GM21825 (cell line): ENCODE measurements around the gene NKAIN1.

Experiments
- ATAC-seq: cut with Tn5 transposase; IDR thresholded peaks from one replicate; pipeline ENCODE4 v1.9.1; 2021; ENCODE audit warnings: mild to moderate bottlenecking, moderate library complexity; ENCODE audit not compliant: unreplicated experiment

Gene NKAIN1

GRCh38 chr1:31234123-31234708 is 5.5 kb downstream of the NKAIN1 start:
- ATAC-seq, result no peak

GRCh38 chr1:31232689-31233088 is 7.0 kb downstream of the NKAIN1 start:
- ATAC-seq, result no peak

- ATAC-seq, result no peak
Observed at GRCh38 chr1:31231802-31232201, 7.9 kb downstream of the NKAIN1 start.

GRCh38 chr1:31230378-31230777 is 9.3 kb downstream of the NKAIN1 start:
- no peak for ATAC-seq

- ATAC-seq, result no peak
Observed at GRCh38 chr1:31228986-31229385, 10.7 kb downstream of the NKAIN1 start.

- ATAC-seq, result no peak
Observed at GRCh38 chr1:31227891-31228568, 11.7 kb downstream of the NKAIN1 start.

- no peak for ATAC-seq
Observed at GRCh38 chr1:31224068-31224467, 15.6 kb downstream of the NKAIN1 start.

- no peak for ATAC-seq
Observed at GRCh38 chr1:31222176-31222575, 17.5 kb downstream of the NKAIN1 start.

GRCh38 chr1:31221072-31221471 is 18.6 kb downstream of the NKAIN1 start:
- no peak for ATAC-seq

GRCh38 chr1:31219489-31219888 is 20.2 kb downstream of the NKAIN1 start:
- no peak for ATAC-seq

GRCh38 chr1:31218705-31219104 is 21.0 kb downstream of the NKAIN1 start:
- no peak for ATAC-seq

GRCh38 chr1:31216016-31216415 is 23.7 kb downstream of the NKAIN1 start:
- no peak for ATAC-seq

- ATAC-seq, result no peak
Observed at GRCh38 chr1:31215065-31215570, 24.6 kb downstream of the NKAIN1 start.

GRCh38 chr1:31214316-31215064 is 25.2 kb downstream of the NKAIN1 start:
- no peak for ATAC-seq

GRCh38 chr1:31208361-31208945 is 31.2 kb downstream of the NKAIN1 start:
- no peak for ATAC-seq

- no peak for ATAC-seq
Observed at GRCh38 chr1:31207569-31207968, 32.1 kb downstream of the NKAIN1 start.

GRCh38 chr1:31207046-31207445 is 32.6 kb downstream of the NKAIN1 start:
- no peak for ATAC-seq

GRCh38 chr1:31203215-31203614 is 36.5 kb downstream of the NKAIN1 start:
- ATAC-seq, result no peak

- no peak for ATAC-seq
Observed at GRCh38 chr1:31201931-31202360, 37.7 kb downstream of the NKAIN1 start.

- ATAC-seq, result no peak
Observed at GRCh38 chr1:31199949-31200348, 39.7 kb downstream of the NKAIN1 start.

- ATAC-seq, result no peak
Observed at GRCh38 chr1:31199236-31199790, 40.4 kb downstream of the NKAIN1 start.
